IPS DF 6.9 (cell line): ENCODE data around the gene OR9G1.
"Not testable (repeated sequence)": the region's sequence is repeated elsewhere in the genome, so short reads cannot be mapped to it uniquely, and the experiment has no call there.

Experiments used
- DNase-seq: peaks from one replicate; pipeline ENCODE4 v3.0.0-alpha.2; 2013; ENCODE audit warnings: low read depth, low spot score
- H3K27ac ChIP-seq: one replicate; pipeline ENCODE4 v1.5.1; 2013; ENCODE audit warnings: low read length, control low read depth
- H3K27me3 ChIP-seq: 2 replicates; pipeline ENCODE4 v1.6.1; 2013; ENCODE audit warnings: mild to moderate bottlenecking, low read length; ENCODE audit not compliant: control insufficient read depth, insufficient read depth
- H3K36me3 ChIP-seq: 2 replicates; pipeline ENCODE4 v1.6.1; 2013; ENCODE audit warnings: low read length; ENCODE audit not compliant: control insufficient read depth, insufficient read depth
- H3K4me1 ChIP-seq: 2 replicates; pipeline ENCODE4 v1.6.1; 2013; ENCODE audit warnings: low read length; ENCODE audit not compliant: control insufficient read depth, insufficient read depth
- H3K4me3 ChIP-seq: 2 replicates; pipeline ENCODE4 v1.5.1; 2013; ENCODE audit warnings: mild to moderate bottlenecking, low read length
- H3K9me3 ChIP-seq: 2 replicates; pipeline ENCODE4 v1.6.1; 2013; ENCODE audit warnings: low read length, inconsistent platforms; ENCODE audit not compliant: control insufficient read depth, insufficient read depth
- WGBS: extraction: QIAGEN DNeasy Blood & Tissue Kit; methylation state at CpG from one replicate; pipeline ENCODE4 v1.1.7; 2013; ENCODE audit warnings: mixed read lengths, missing lambda C conversion rate; ENCODE audit not compliant: insufficient read length, insufficient coverage; 5-methylcytosine and 5-hydroxymethylcytosine counted together

OR9G1 gene

GRCh38 chr11:56698795-56699194 lies at the start of gene OR9G1:
Gene OR9G1 (plus strand): TSS chr11:56699095. CDS start chr11:56700388, 1,293 bp downstream.
- H3K4me3 ChIP-seq: no peak within 1 kb of the TSS
- WGBS: no CpG with 5 or more reads among the region's 1 CpG
- no peak within 1 kb of the TSS for H3K27ac ChIP-seq
- H3K4me1 ChIP-seq: no peaks in the 10 kb centered on the region; the same call in 1 of the 2 replicates
- DNase-seq: no peak
- no peaks in the 10 kb centered on the region for H3K36me3 ChIP-seq
- no peaks in the 10 kb centered on the region for H3K27me3 ChIP-seq
- no peaks in the 10 kb centered on the region for H3K9me3 ChIP-seq

- H3K27ac ChIP-seq: peak overlapping the region; percentile 4
- no peaks in the 10 kb centered on the region for H3K36me3 ChIP-seq
- no peaks in the 10 kb centered on the region for H3K4me1 ChIP-seq
- no CpG with 5 or more reads among the region's 3 CpGs for WGBS
- no peaks in the 10 kb centered on the region for H3K9me3 ChIP-seq
- no peaks in the 10 kb centered on the region for H3K27me3 ChIP-seq
- DNase-seq: peak; percentile 45
- H3K4me3 ChIP-seq: no peak overlapping the region
Observed at GRCh38 chr11:56659755-56660154, 39.1 kb upstream of the OR9G1 start.

- no peak within 1 kb of the TSS for H3K4me3 ChIP-seq
- no peak within 1 kb of the TSS for H3K27ac ChIP-seq
- WGBS: no CpG with 5 or more reads among the region's 2 CpGs
- no peak for DNase-seq
- H3K9me3 ChIP-seq: no peaks in the 10 kb centered on the region
- no peaks in the 10 kb centered on the region for H3K36me3 ChIP-seq
- no peaks in the 10 kb centered on the region for H3K27me3 ChIP-seq
- no peaks in the 10 kb centered on the region for H3K4me1 ChIP-seq
Observed at GRCh38 chr11:56663386-56663785, 35.5 kb upstream of the OR9G1 start, which contains the start of gene OR5AR1. Gene OR5AR1 (plus strand): TSS chr11:56663686. CDS start chr11:56663686, 0 bp downstream.

GRCh38 chr11:56670984-56671383 lies 27.9 kb upstream of the OR9G1 start:
- no peaks in the 10 kb centered on the region for H3K4me1 ChIP-seq
- no peak overlapping the region for H3K27ac ChIP-seq
- no peak for DNase-seq
- no peak overlapping the region for H3K4me3 ChIP-seq
- no peaks in the 10 kb centered on the region for H3K27me3 ChIP-seq
- no peaks in the 10 kb centered on the region for H3K36me3 ChIP-seq
- WGBS: no CpG with 5 or more reads among the region's 2 CpGs
- H3K9me3 ChIP-seq: no peaks in the 10 kb centered on the region

- Histone ChIP-seq H3K4me1 (no peaks in the 10 kb centered on the region; the same call in 1 of the 2 replicates), H3K27me3 (no peaks in the 10 kb centered on the region), H3K27ac (no peak overlapping the region), H3K4me3 (no peak overlapping the region), H3K36me3 (no peaks in the 10 kb centered on the region), H3K9me3 (no peaks in the 10 kb centered on the region)
- no peak for DNase-seq
- WGBS: no CpG with 5 or more reads among the region's 1 CpG
Observed at GRCh38 chr11:56688554-56689100, 10.3 kb upstream of the OR9G1 start.

- H3K36me3 ChIP-seq, H3K27me3 ChIP-seq, H3K27ac ChIP-seq, H3K4me3 ChIP-seq, H3K9me3 ChIP-seq, H3K4me1 ChIP-seq, DNase-seq: not testable (repeated sequence)
- WGBS: no CpG with 5 or more reads among the region's 3 CpGs
Observed at GRCh38 chr11:56691179-56691578, 7.7 kb upstream of the OR9G1 start.

- H3K27me3 ChIP-seq: no peaks in the 10 kb centered on the region
- no CpG with 5 or more reads among the region's 2 CpGs for whole genome bisulfite sequencing
- no peaks in the 10 kb centered on the region for H3K36me3 ChIP-seq
- no peaks in the 10 kb centered on the region; the same call in 1 of the 2 replicates for H3K4me1 ChIP-seq
- H3K27ac ChIP-seq: no peak overlapping the region
- H3K4me3 ChIP-seq: no peak overlapping the region
- no peak for DNase-seq
- no peaks in the 10 kb centered on the region for H3K9me3 ChIP-seq
Observed at GRCh38 chr11:56693428-56693827, 5.5 kb upstream of the OR9G1 start.

GRCh38 chr11:56700242-56700913 lies 1.5 kb downstream of the OR9G1 start:
- no peaks in the 10 kb centered on the region; the same call in 1 of the 2 replicates for H3K4me1 ChIP-seq
- H3K9me3 ChIP-seq: no peaks in the 10 kb centered on the region
- WGBS: no CpG with 5 or more reads among the region's 10 CpGs
- DNase-seq: no peak
- H3K36me3 ChIP-seq: no peaks in the 10 kb centered on the region
- H3K4me3 ChIP-seq: no peak overlapping the region
- no peaks in the 10 kb centered on the region for H3K27me3 ChIP-seq
- H3K27ac ChIP-seq: no peak overlapping the region

- H3K4me3 ChIP-seq: no peak overlapping the region
- no peaks in the 10 kb centered on the region for H3K9me3 ChIP-seq
- no peak for DNase-seq
- no peak overlapping the region for H3K27ac ChIP-seq
- no peaks in the 10 kb centered on the region; the same call in 1 of the 2 replicates for H3K4me1 ChIP-seq
- no peaks in the 10 kb centered on the region for H3K27me3 ChIP-seq
- H3K36me3 ChIP-seq: no peaks in the 10 kb centered on the region
- WGBS: no CpG with 5 or more reads among the region's 8 CpGs
Observed at GRCh38 chr11:56700914-56701485, 2.1 kb downstream of the OR9G1 start.

GRCh38 chr11:56705784-56706396 lies 7.0 kb downstream of the OR9G1 start:
- no peak overlapping the region for H3K4me3 ChIP-seq
- no peak overlapping the region for H3K27ac ChIP-seq
- H3K27me3 ChIP-seq: no peaks in the 10 kb centered on the region
- no peaks in the 10 kb centered on the region for H3K4me1 ChIP-seq
- WGBS: no CpG with 5 or more reads among the region's 1 CpG
- no peak for DNase-seq
- H3K9me3 ChIP-seq: no peaks in the 10 kb centered on the region
- H3K36me3 ChIP-seq: no peaks in the 10 kb centered on the region
